SK-N-SH (cell line): ENCODE data around the gene LPP.

Experiments
- CHD2 ChIP-seq: fragments of 150-350 bp; IDR thresholded peaks from 2 replicates; pipeline ENCODE4 v1.6.1; 2018; ENCODE audit warnings: low read length; ENCODE audit not compliant: partially characterized antibody
- EZH2phosphoT487 ChIP-seq: fragments of 200-600 bp; sonication (generic); IDR thresholded peaks from 2 replicates; pipeline ENCODE4 v1.6.1; 2017; ENCODE audit warnings: low read depth, mixed run types, mild to moderate bottlenecking, antibody characterized with exemption, moderate library complexity, borderline replicate concordance
- GABPA ChIP-seq: IDR thresholded peaks from 2 replicates; pipeline ENCODE4 v1.4.0; 2012; ENCODE audit warnings: low read depth, mild to moderate bottlenecking
- GATA2 ChIP-seq: sonication (generic); formaldehyde crosslinking; IDR thresholded peaks from 2 replicates; pipeline ENCODE4 v1.5.0; 2020; ENCODE audit warnings: mild to moderate bottlenecking, missing genetic modification reagents
- MXI1 ChIP-seq: IDR thresholded peaks from 2 replicates; pipeline ENCODE4 v1.6.1; 2012; ENCODE audit warnings: mild to moderate bottlenecking, low read depth, low read length, improper control_type of control experiment
- RXRA ChIP-seq: IDR thresholded peaks from 2 replicates; pipeline ENCODE4 v1.4.0; 2012; ENCODE audit warnings: low read depth, mild to moderate bottlenecking, borderline replicate concordance
- SMC3 ChIP-seq: IDR thresholded peaks from 2 replicates; pipeline ENCODE4 v1.6.1; 2012; ENCODE audit warnings: low read depth, low read length, improper control_type of control experiment
- TAF1 ChIP-seq: IDR thresholded peaks from 2 replicates; pipeline ENCODE4 v1.6.1; 2012; ENCODE audit warnings: low read depth, mild to moderate bottlenecking, low read length, moderate library complexity, borderline replicate concordance
- TCF12 ChIP-seq: IDR thresholded peaks from 2 replicates; pipeline ENCODE4 v1.4.0; 2012
- TF ChIP-seq, protein P1 (sequence below): fragments of 200-600 bp; sonication (generic); IDR thresholded peaks from 2 replicates; pipeline ENCODE4 v1.6.1; 2017; ENCODE audit warnings: antibody characterized with exemption, mild to moderate bottlenecking, moderate library complexity
- TF ChIP-seq, protein P2 (sequence below): IDR thresholded peaks from 2 replicates; pipeline ENCODE4 v1.6.1; 2012; ENCODE audit warnings: mild to moderate bottlenecking, low read depth, low read length, moderate library complexity

DNA sequence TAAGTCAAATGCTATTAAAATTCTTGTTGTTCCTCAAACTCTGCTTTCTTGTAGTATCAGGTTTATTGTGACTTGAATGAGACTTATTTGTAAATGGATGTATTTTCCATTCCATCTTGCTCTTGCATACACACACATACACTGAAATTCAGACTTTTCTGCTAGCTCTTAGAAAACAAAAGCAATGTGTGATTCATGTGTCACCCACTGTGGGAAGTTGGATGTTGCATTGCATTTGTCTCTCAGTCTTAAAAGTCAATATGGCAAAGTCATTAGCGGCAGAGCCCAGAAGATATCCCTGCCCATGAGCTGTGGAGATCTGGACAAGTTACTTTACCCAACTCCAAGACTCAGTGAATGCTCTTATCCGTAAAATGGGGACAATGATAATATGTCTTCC is 660.6 kb downstream of the LPP start:
- no peak for TF ChIP-seq TCF12
- TF ChIP-seq SMC3, result no peak
- TF ChIP-seq, protein P1, sequence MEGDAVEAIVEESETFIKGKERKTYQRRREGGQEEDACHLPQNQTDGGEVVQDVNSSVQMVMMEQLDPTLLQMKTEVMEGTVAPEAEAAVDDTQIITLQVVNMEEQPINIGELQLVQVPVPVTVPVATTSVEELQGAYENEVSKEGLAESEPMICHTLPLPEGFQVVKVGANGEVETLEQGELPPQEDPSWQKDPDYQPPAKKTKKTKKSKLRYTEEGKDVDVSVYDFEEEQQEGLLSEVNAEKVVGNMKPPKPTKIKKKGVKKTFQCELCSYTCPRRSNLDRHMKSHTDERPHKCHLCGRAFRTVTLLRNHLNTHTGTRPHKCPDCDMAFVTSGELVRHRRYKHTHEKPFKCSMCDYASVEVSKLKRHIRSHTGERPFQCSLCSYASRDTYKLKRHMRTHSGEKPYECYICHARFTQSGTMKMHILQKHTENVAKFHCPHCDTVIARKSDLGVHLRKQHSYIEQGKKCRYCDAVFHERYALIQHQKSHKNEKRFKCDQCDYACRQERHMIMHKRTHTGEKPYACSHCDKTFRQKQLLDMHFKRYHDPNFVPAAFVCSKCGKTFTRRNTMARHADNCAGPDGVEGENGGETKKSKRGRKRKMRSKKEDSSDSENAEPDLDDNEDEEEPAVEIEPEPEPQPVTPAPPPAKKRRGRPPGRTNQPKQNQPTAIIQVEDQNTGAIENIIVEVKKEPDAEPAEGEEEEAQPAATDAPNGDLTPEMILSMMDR, result no peak
- TF ChIP-seq RXRA, result no peak
- TF ChIP-seq, protein P2, sequence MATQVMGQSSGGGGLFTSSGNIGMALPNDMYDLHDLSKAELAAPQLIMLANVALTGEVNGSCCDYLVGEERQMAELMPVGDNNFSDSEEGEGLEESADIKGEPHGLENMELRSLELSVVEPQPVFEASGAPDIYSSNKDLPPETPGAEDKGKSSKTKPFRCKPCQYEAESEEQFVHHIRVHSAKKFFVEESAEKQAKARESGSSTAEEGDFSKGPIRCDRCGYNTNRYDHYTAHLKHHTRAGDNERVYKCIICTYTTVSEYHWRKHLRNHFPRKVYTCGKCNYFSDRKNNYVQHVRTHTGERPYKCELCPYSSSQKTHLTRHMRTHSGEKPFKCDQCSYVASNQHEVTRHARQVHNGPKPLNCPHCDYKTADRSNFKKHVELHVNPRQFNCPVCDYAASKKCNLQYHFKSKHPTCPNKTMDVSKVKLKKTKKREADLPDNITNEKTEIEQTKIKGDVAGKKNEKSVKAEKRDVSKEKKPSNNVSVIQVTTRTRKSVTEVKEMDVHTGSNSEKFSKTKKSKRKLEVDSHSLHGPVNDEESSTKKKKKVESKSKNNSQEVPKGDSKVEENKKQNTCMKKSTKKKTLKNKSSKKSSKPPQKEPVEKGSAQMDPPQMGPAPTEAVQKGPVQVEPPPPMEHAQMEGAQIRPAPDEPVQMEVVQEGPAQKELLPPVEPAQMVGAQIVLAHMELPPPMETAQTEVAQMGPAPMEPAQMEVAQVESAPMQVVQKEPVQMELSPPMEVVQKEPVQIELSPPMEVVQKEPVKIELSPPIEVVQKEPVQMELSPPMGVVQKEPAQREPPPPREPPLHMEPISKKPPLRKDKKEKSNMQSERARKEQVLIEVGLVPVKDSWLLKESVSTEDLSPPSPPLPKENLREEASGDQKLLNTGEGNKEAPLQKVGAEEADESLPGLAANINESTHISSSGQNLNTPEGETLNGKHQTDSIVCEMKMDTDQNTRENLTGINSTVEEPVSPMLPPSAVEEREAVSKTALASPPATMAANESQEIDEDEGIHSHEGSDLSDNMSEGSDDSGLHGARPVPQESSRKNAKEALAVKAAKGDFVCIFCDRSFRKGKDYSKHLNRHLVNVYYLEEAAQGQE, result no peak
- TF ChIP-seq EZH2phosphoT487, result no peak
- no peak for TF ChIP-seq GABPA
- TF ChIP-seq MXI1, result no peak
- no peak for TF ChIP-seq CHD2
- no peak for TF ChIP-seq TAF1
- no peak for TF ChIP-seq GATA2 (CRISPR knock-in tag)
